HG03469 (cell line): ENCODE data around the gene TMEM132A.

Experiments used
- ATAC-seq: cut with Tn5 transposase; IDR thresholded peaks from one replicate; pipeline ENCODE4 v1.9.1; 2021; ENCODE audit warnings: mild to moderate bottlenecking, moderate library complexity, moderate number of reproducible peaks; ENCODE audit not compliant: unreplicated experiment

The TMEM132A gene, protein sequence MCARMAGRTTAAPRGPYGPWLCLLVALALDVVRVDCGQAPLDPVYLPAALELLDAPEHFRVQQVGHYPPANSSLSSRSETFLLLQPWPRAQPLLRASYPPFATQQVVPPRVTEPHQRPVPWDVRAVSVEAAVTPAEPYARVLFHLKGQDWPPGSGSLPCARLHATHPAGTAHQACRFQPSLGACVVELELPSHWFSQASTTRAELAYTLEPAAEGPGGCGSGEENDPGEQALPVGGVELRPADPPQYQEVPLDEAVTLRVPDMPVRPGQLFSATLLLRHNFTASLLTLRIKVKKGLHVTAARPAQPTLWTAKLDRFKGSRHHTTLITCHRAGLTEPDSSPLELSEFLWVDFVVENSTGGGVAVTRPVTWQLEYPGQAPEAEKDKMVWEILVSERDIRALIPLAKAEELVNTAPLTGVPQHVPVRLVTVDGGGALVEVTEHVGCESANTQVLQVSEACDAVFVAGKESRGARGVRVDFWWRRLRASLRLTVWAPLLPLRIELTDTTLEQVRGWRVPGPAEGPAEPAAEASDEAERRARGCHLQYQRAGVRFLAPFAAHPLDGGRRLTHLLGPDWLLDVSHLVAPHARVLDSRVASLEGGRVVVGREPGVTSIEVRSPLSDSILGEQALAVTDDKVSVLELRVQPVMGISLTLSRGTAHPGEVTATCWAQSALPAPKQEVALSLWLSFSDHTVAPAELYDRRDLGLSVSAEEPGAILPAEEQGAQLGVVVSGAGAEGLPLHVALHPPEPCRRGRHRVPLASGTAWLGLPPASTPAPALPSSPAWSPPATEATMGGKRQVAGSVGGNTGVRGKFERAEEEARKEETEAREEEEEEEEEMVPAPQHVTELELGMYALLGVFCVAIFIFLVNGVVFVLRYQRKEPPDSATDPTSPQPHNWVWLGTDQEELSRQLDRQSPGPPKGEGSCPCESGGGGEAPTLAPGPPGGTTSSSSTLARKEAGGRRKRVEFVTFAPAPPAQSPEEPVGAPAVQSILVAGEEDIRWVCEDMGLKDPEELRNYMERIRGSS

DNA sequence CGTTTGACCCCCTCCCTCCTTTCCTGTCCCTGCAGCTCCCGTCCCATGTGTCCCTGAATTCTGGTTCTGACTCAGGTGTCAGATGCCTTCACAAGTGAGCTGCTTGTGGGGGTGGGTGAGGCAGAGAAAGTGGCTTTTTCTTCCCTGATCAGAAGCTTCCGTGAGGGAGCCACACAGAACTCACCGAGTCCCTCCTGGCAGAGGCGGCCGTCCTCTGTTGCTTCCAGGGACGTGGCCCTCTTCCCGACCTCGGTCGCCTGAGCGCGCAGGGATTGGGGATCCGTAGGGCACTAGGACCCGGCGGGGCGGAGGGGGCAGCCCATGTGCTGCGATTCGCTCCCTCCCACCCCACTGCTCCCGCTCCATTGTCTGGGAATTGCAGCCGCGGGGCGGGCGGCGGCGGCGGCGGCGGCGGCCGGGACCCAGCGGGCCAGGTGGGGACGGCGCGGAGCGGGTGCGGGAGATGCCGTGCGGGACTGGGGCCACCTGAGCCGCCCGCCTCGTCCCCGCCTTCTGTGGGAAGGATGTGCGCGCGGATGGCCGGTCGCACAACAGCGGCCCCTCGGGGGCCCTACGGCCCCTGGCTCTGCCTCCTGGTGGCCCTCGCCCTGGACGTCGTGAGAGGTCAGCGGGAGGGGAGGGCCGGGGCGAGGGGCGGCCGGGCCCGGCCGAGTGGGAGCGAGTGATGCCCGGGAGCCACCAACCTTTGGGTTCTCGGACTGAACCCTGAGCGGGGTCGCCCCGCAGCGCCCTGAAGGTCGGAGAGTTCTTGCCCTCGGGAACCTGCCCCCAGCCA lies at the start of gene TMEM132A:
Gene TMEM132A, plus strand, starts transcription at position 351 of the 796 bp plus-strand sequence. Its CDS starts 174 bp downstream, at position 525.
- ATAC-seq: no peak

GRCh38 chr11:60875366-60876167 lies 48.7 kb upstream of the TMEM132A start:
- ATAC-seq: no peak

- ATAC-seq: no peak
Observed at GRCh38 chr11:60876168-60876485, 48.1 kb upstream of the TMEM132A start.

DNA sequence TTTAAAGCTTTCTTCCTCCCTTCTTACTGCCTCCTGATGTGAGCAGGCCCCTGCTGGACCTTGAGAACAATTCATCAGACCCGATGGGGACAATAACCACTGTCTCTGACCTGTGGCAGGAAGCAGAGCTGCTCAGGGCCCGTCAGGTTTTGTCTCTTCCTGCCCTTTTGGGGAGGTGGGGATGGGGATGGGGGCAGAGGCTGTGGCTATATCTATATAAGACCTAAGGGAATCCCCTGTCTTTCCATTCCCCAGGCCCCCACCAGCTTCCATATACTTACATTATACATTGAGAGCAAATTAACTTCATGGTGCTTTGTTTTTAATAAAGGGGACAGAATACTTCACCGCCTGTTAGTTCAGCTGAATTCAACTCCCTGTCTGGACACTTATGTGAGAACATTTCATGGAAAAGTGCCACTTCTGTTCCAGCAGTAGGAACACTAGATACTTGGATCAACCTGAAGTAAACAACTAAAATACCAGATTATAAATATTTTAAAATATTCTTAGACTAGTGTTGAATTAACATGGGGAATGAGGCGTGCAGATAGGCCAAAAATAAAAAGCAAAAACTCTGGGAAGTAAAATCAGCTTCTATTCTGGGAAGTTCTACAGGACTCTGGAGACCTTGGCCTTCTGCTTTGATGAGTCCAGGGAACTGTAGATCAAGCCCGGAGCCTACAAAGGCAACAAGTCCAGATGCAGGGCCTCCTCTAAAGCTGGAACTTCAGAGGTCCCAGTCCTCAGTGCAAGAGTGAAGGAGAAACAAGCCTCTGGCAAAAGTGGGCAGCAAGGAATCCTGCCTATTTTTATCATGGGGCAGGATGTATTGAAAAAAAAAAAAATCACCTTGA lies 45.8 kb upstream of the TMEM132A start:
- no peak for ATAC-seq

GRCh38 chr11:60879104-60879503 lies 45.2 kb upstream of the TMEM132A start:
- ATAC-seq: no peak

- ATAC-seq: no peak
Observed at GRCh38 chr11:60879971-60880588, 44.2 kb upstream of the TMEM132A start.

GRCh38 chr11:60880643-60881282 lies 43.5 kb upstream of the TMEM132A start:
- ATAC-seq: no peak

GRCh38 chr11:60887556-60887955 lies 36.7 kb upstream of the TMEM132A start:
- ATAC-seq: no peak

- no peak for ATAC-seq
Observed at GRCh38 chr11:60889869-60890311, 34.4 kb upstream of the TMEM132A start.

DNA sequence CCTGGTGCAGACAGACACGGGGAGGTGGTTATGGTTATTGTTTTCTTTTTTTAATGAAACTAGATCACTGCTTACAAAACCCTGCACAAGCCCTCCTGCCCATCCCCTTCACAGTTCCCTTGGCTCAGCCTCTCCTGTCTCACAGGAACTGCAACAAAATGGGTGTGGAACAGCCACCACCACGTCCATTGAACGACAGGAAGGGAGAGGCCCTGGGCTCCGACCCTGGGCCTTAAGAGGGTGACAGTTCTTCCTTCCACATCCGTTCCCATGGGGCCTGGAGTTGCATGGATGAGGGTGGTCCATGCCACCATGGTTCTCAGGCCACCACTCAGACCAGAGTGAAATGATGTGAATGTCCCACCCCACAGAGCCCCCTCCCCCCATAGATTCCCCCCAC lies 33.6 kb upstream of the TMEM132A start:
- ATAC-seq: no peak

GRCh38 chr11:60891103-60891741 lies 33.0 kb upstream of the TMEM132A start:
- no peak for ATAC-seq

GRCh38 chr11:60895687-60896086 lies 28.6 kb upstream of the TMEM132A start:
- no peak for ATAC-seq

DNA sequence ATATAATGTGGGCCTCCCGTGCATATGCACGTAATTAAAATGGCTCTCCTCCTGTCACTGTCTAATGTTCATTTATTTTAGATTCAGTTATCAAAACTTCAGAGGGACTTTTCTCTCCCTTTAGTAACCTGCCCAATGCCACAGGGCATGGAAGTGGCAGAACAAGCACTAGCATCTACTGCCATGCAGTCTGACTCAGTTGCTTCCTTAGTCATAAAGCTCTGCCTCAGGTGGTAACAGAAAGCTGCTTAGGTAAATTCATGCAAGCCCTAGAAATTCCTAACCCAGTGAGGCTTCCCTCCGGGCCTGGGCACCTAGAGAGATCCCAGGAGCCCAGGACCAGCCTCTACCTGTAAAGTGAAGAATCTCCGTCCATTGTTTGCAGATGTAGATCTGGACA lies 26.8 kb upstream of the TMEM132A start:
- no peak for ATAC-seq

DNA sequence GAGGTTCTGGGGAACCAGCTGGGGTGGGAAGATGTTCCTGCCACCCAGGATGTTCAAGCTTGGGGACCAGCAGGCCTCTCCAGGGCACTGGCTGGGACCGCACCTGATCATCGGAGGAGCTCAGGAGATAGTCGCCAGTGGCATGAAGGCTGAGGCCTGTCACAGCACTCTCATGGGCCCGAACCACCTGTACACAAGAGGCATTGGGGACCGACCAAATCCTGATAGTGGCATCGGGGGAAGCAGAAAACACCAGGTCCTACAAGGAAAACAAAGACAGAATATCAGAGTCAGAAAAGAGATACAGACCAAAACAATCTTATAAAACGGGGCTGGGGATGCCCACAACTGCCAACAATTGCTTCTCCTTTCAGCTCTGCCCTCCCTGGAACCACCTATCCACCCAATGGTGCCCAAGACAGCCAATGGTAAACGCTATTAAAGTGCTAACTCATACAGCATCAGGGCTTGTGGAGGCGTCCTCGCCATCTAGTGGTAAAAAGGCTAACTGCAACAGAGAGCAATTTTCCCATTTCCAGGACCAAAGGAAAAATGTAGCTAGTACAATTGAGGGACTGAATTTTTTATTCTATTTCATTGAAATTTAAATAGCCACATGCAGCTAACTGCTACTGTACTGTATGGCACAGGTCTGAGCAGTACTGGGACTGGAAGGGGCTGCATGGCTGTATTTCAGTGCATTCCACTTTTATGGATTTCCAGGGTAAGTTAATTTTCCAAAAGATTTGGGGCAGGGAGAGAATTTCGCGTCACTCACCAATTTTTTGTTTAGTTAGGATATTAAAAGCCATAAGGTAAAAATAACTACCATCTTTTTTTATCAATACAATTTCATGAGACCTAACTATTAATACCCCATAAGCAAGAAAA lies 25.0 kb upstream of the TMEM132A start:
- ATAC-seq: no peak

DNA sequence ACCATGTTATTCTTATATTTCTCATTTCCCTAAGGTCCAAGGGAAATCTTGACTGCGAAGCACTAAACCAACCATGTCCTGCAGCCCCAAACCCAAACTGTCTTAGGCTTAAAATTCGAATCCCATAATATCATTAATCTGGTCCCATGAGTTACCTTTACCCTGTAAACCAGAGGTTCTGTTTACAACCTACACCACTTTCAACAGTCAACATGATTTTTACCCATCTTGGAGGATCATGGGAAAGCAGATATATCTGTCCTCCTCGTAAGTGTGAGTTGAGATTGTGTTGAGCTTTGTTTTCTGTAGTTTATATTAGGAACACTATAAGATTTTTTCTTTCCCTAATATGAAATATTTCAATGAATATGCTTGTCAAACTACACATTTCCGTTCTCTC lies 24.3 kb upstream of the TMEM132A start:
- ATAC-seq: no peak

DNA sequence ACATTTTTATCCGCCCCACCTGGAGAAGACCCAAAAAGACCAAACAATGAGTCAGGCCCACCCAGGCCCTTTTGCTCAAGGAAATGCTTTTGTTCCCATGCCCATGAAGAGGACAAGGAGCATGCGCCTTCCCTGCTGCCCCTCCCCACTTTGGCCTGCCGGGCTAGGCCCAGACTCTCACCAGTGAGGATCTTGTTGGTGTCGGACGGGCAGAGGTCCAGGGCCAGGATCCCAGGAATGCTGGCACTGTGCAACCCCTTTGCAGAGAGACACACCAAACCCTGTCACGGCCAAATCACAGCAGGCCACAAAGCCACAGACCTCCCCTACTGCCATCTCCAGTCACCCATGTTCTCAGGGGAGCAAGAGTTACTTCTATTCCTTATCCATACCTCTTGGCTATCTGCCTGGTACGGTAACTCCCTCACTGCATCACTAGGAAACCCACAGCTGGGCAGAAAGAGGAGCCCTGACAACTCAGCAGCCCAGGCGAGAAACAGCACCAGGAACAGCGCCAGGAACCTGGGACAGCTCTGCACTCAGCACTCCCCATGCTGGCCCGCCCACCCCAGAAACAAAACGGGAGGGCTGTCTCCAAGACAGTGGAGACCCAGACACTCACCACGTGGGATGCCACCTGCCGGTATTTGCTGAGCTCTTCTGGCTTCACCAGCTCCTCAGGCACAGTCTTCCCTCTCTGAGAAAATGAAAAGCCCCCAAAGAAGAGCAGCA lies 23.4 kb upstream of the TMEM132A start:
- no peak for ATAC-seq
